WERI-Rb-1 (cell line): ENCODE results near the gene ROBO1.

ENCODE experiments used
- DNase-seq: peaks from one replicate; pipeline ENCODE4 v3.0.0-alpha.2; 2020
- H3K27ac ChIP-seq: fragments of 250-450 bp; sonication (Bioruptor Pico); 2 replicates; pipeline ENCODE4 v1.5.1; 2020; ENCODE audit warnings: mild to moderate bottlenecking, moderate library complexity
- H3K27me3 ChIP-seq: fragments of 250-450 bp; sonication (Bioruptor Pico); 2 replicates; pipeline ENCODE4 v1.5.1; 2021; ENCODE audit warnings: mild to moderate bottlenecking, low read depth, moderate library complexity; ENCODE audit not compliant: insufficient read depth, severe bottlenecking
- H3K36me3 ChIP-seq: fragments of 250-450 bp; sonication (Bioruptor Pico); 2 replicates; pipeline ENCODE4 v1.5.1; 2020; ENCODE audit warnings: mild to moderate bottlenecking, moderate library complexity
- H3K4me3 ChIP-seq: 2 replicates; pipeline ENCODE4 v1.5.1; 2011; ENCODE audit warnings: low read depth, mild to moderate bottlenecking, control low read depth, low read length
- H3K9me3 ChIP-seq: fragments of 250-450 bp; sonication (Bioruptor Pico); 2 replicates; pipeline ENCODE4 v1.5.1; 2021; ENCODE audit warnings: mild to moderate bottlenecking, moderate library complexity; ENCODE audit not compliant: severe bottlenecking
- CTCF ChIP-seq: IDR thresholded peaks from 2 replicates; pipeline ENCODE4 v1.5.1; 2011; ENCODE audit warnings: low read depth, mild to moderate bottlenecking, control low read depth, inconsistent platforms, low read length

The ROBO1 gene

GRCh38 chr3:79390352-79390751 lies 377.4 kb downstream of the ROBO1 start:
- H3K27ac ChIP-seq = no peak overlapping the region
- H3K36me3 ChIP-seq = no peaks in the 10 kb centered on the region
- no peaks in the 10 kb centered on the region for H3K27me3 ChIP-seq
- no peaks in the 10 kb centered on the region for H3K9me3 ChIP-seq
- TF ChIP-seq CTCF = no peak
- DNase-seq = no peak
- no peak overlapping the region for H3K4me3 ChIP-seq

DNA sequence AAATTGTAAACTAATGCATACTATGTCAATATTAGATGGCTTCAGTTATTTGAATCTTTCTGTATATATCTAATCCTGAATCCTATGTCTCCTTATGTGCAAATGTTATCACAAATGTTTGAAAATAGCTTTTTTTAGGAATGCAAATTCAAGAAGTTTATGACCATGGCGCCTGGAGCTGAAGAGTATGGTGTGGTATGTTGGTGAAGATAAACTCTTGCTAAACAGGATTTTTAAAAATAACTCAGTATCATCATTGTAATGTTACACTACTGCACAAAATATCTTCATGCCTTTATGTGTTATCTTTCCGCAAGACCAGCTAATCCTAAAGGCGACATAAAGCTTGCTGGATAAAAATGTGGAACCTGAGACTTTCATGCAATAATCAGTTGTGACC lies 382.6 kb downstream of the ROBO1 start:
- no peak for TF ChIP-seq CTCF
- H3K36me3 ChIP-seq = no peaks in the 10 kb centered on the region
- H3K4me3 ChIP-seq = no peak overlapping the region
- no peaks in the 10 kb centered on the region for H3K27me3 ChIP-seq
- H3K27ac ChIP-seq = no peak overlapping the region
- DNase-seq = no peak
- H3K9me3 ChIP-seq = no peaks in the 10 kb centered on the region

- H3K4me3 ChIP-seq = no peak overlapping the region
- TF ChIP-seq CTCF = no peak
- H3K36me3 ChIP-seq = no peaks in the 10 kb centered on the region
- H3K9me3 ChIP-seq = no peaks in the 10 kb centered on the region
- H3K27ac ChIP-seq = no peak overlapping the region
- DNase-seq = no peak
- H3K27me3 ChIP-seq = no peaks in the 10 kb centered on the region
Measured at GRCh38 chr3:79383402-79384012, 384.3 kb downstream of the ROBO1 start.

DNA sequence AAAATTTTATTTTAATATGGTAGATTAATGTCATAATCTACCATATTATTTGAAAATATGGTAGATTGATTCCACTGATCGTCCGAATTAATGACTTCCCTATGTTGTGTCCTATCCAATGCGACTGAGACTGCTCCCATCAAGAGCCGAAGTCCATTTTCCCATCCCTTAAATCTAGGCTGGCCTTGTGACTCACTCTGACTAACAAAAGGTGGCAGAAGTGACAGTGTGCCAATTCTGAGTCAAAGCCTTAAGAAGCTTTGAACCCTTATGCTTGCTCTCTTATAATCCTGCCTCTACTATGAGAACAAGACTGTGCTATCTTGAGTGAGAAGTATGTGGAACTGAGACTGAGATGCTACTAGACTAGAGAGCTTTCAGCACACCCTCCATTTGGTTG lies 387.2 kb downstream of the ROBO1 start:
- no peaks in the 10 kb centered on the region for H3K27me3 ChIP-seq
- no peak overlapping the region for H3K27ac ChIP-seq
- no peak overlapping the region for H3K4me3 ChIP-seq
- TF ChIP-seq CTCF = no peak
- H3K9me3 ChIP-seq = no peaks in the 10 kb centered on the region
- DNase-seq = no peak
- H3K36me3 ChIP-seq = no peaks in the 10 kb centered on the region

GRCh38 chr3:79378064-79378463 lies 389.7 kb downstream of the ROBO1 start:
- Histone ChIP-seq H3K27ac (no peak overlapping the region), H3K4me3 (no peak overlapping the region), H3K9me3 (no peaks in the 10 kb centered on the region), H3K36me3 (no peaks in the 10 kb centered on the region), H3K27me3 (no peaks in the 10 kb centered on the region)
- TF ChIP-seq CTCF = no peak
- DNase-seq = no peak

- peak; percentile 14; the same call in 1 of the 2 replicates for TF ChIP-seq CTCF
- Histone ChIP-seq H3K9me3 (no peaks in the 10 kb centered on the region), H3K27me3 (no peaks in the 10 kb centered on the region), H3K4me3 (no peak overlapping the region), H3K27ac (no peak overlapping the region; the same call in 1 of the 2 replicates), H3K36me3 (no peaks in the 10 kb centered on the region)
- DNase-seq = no peak
Measured at GRCh38 chr3:79369306-79369705, 398.5 kb downstream of the ROBO1 start.
